Endothelial cell of umbilical vein (primary cell): ENCODE measurements around the gene STK16. TPM values are rescaled to one million over a fixed set of nuclear protein-coding genes. Genes with fewer than 3 reads are reported as not detected.

Source experiments
- BruUV-seq: library from RNA; stranded (reverse); fragments of 400-500 nt; replicated peaks from 2 replicates; lab custom pipeline; 2021; lab: Mats Ljungman, UMichigan
- CTCF ChIA-PET: fragments of 300-600, 350-600 bp; sonication (Branson Sonifier 250); formaldehyde crosslinking; loops from one replicate; lab custom pipeline; 2021; ENCODE audit warnings: antibody characterized with exemption, inconsistent platforms; lab: Charles Lee
- POLR2A ChIA-PET: fragments of 300-600, 350-600 bp; sonication (Branson Sonifier 250); formaldehyde crosslinking; loops from one replicate; lab custom pipeline; 2021; ENCODE audit warnings: antibody characterized with exemption, inconsistent platforms; lab: Charles Lee
- DNase-seq: peaks from one replicate; pipeline ENCODE4 v3.0.0-alpha.2; 2011; ENCODE audit warnings: low read depth, low spot score
- FAIRE-seq: peaks from 2 replicates; lab custom pipeline; 2011; peaks lifted over from hg19 to GRCh38; lab: Jason Lieb, UNC
- H2AFZ ChIP-seq: 2 replicates; pipeline ENCODE4 v1.6.0; 2012; ENCODE audit warnings: low read depth, low read length, control low read depth, inconsistent platforms
- H3K27ac ChIP-seq: 2 replicates; pipeline ENCODE4 v1.5.1; 2011; ENCODE audit warnings: low read depth, mild to moderate bottlenecking, control low read depth, low read length, moderate library complexity; ENCODE audit not compliant: insufficient read depth
- H3K27me3 ChIP-seq, 2 experiments: 2 replicates each; pipeline versions ENCODE4 v1.6.0 to v1.6.1; 2011; ENCODE audit warnings: low read length in 2 of 2, mixed read lengths in 1 of 2; ENCODE audit not compliant: control insufficient read depth in 2 of 2, insufficient read depth in 2 of 2
- H3K36me3 ChIP-seq, 2 experiments: 2 replicates in 1 of 2; 3 replicates in 1 of 2; pipeline ENCODE4 v1.5.1; 2011; ENCODE audit warnings: low read length in 2 of 2, mild to moderate bottlenecking in 1 of 2, moderate library complexity in 1 of 2; ENCODE audit not compliant: control insufficient read depth in 2 of 2, insufficient read depth in 2 of 2; ENCODE audit errors: extremely low read depth in 1 of 2
- H3K4me1 ChIP-seq: 3 replicates; pipeline ENCODE4 v1.5.1; 2011; ENCODE audit warnings: mild to moderate bottlenecking, low read length; ENCODE audit not compliant: control insufficient read depth, insufficient read depth; ENCODE audit errors: extremely low read depth
- H3K4me2 ChIP-seq: 2 replicates; pipeline ENCODE4 v1.6.1; 2011; ENCODE audit warnings: low read length, control low read depth, mixed read lengths; ENCODE audit not compliant: insufficient read depth
- H3K4me3 ChIP-seq, 3 experiments: fragments of 200-600 bp in 1 of 3; sonication (generic), shearing (Covaris generic) in 1 of 3; replicated peaks in 1 of 3; 2 replicates each; pipeline ENCODE4 v1.5.1; 2011 to 2016; ENCODE audit warnings: control low read depth in 3 of 3, low read length in 3 of 3, mild to moderate bottlenecking in 2 of 3, inconsistent platforms in 1 of 3, low read depth in 1 of 3, moderate library complexity in 1 of 3; ENCODE audit not compliant: insufficient read depth in 1 of 3
- H3K79me2 ChIP-seq: 2 replicates; pipeline ENCODE4 v1.6.0; 2012; ENCODE audit warnings: low read length, inconsistent platforms; ENCODE audit not compliant: control insufficient read depth, insufficient read depth
- H3K9ac ChIP-seq: replicated peaks from 2 replicates; pipeline ENCODE3; 2011; ENCODE audit warnings: low read length, control low read depth; ENCODE audit not compliant: insufficient read depth; ENCODE audit errors: extremely low read depth
- H3K9me1 ChIP-seq: replicated peaks from 3 replicates; pipeline ENCODE4 v1.6.0; 2011; ENCODE audit warnings: mild to moderate bottlenecking, low read length; ENCODE audit not compliant: control insufficient read depth, insufficient read depth; ENCODE audit errors: extremely low read depth
- H3K9me3 ChIP-seq: replicated peaks from 2 replicates; pipeline ENCODE4 v1.5.1; 2012; ENCODE audit warnings: low read length, inconsistent platforms; ENCODE audit not compliant: control insufficient read depth, insufficient read depth
- H4K20me1 ChIP-seq: replicated peaks from 2 replicates; pipeline ENCODE3; 2011; ENCODE audit warnings: mild to moderate bottlenecking, low read length; ENCODE audit not compliant: control insufficient read depth, insufficient read depth; ENCODE audit errors: extremely low read depth
- EZH2 ChIP-seq: IDR thresholded peaks from 2 replicates; pipeline ENCODE4 v1.6.1; 2012; ENCODE audit warnings: borderline replicate concordance, low read depth, mild to moderate bottlenecking, moderate library complexity, low read length, inconsistent platforms; ENCODE audit not compliant: severe bottlenecking
- FOS ChIP-seq: IDR thresholded peaks from 2 replicates; pipeline ENCODE4 v1.6.1; 2011; ENCODE audit warnings: mild to moderate bottlenecking, low read length, moderate library complexity, borderline replicate concordance; ENCODE audit not compliant: insufficient read depth
- GATA2 ChIP-seq: IDR thresholded peaks from 2 replicates; pipeline ENCODE4 v1.7.0; 2011; ENCODE audit warnings: low read depth, mild to moderate bottlenecking, moderate library complexity, mixed read lengths, low read length; ENCODE audit not compliant: insufficient read length, insufficient read depth
- JUN ChIP-seq: IDR thresholded peaks from 2 replicates; pipeline ENCODE4 v1.6.1; 2011; ENCODE audit warnings: borderline replicate concordance, low read depth; ENCODE audit not compliant: insufficient read length, insufficient read depth
- POLR2A ChIP-seq: IDR thresholded peaks from 2 replicates; pipeline ENCODE4 v1.6.1; 2012; ENCODE audit warnings: low read depth, mild to moderate bottlenecking, control low read depth, low read length
- POLR2AphosphoS5 ChIP-seq: IDR thresholded peaks from 2 replicates; pipeline ENCODE4 v1.6.1; 2012; ENCODE audit warnings: low read depth, mild to moderate bottlenecking, control low read depth, low read length, moderate library complexity; ENCODE audit not compliant: insufficient read depth
- dilution Hi-C: fragments of 300-500 bp; cut with MboI; formaldehyde crosslinking; loops from one replicate; pipeline ENCODE4 v1.15.0; 2019; ENCODE audit warnings: low sequenced_read_pairs; ENCODE audit not compliant: extremely low pct_ligation_motif_present
- intact Hi-C: fragments of 100-400 bp; cut with micrococcal nuclease; formaldehyde crosslinking; loops from one replicate; pipeline ENCODE4 v1.10.0; 2022
- polyA plus RNA-seq, 4 experiments: library from polyadenylated mRNA; depleted of rRNA in 3 of 4; stranded (reverse) in 3 of 4; unstranded in 1 of 4; fragments of >200 nt; gene quantifications; 2 replicates each; pipeline versions ENCODE4 v1.2.1 to v1.2.3, GENCODE V29; 2011 to 2012; ENCODE audit warnings: missing spikeins in 1 of 4
- total RNA-seq: library from RNA; stranded (reverse); gene quantifications from 2 replicates; pipeline ENCODE4 v1.2.3, GENCODE V29; 2021
- TF ChIP-seq, protein P1 (sequence below): IDR thresholded peaks from 2 replicates; pipeline ENCODE4 v1.6.1; 2011; ENCODE audit not compliant: insufficient read depth, insufficient read length
- TF ChIP-seq, protein P2 (sequence below), 2 donors: IDR thresholded peaks; 1 replicate in 1 of 2; 2 replicates in 1 of 2; pipeline ENCODE4 v1.5.1; 2011; ENCODE audit warnings: low read length in 2 of 2, mild to moderate bottlenecking in 2 of 2, moderate library complexity in 2 of 2, control low read depth in 1 of 2, inconsistent platforms in 1 of 2, low read depth in 1 of 2; ENCODE audit not compliant: insufficient read depth in 1 of 2; ENCODE audit errors: extremely low read depth in 1 of 2

STK16 gene
- total and polyA plus RNA-seq, 2 donors (not counting 3 experiments of a cell fraction or from before 2014, with no cell fraction given): 18.8 to 63.2 TPM

DNA sequence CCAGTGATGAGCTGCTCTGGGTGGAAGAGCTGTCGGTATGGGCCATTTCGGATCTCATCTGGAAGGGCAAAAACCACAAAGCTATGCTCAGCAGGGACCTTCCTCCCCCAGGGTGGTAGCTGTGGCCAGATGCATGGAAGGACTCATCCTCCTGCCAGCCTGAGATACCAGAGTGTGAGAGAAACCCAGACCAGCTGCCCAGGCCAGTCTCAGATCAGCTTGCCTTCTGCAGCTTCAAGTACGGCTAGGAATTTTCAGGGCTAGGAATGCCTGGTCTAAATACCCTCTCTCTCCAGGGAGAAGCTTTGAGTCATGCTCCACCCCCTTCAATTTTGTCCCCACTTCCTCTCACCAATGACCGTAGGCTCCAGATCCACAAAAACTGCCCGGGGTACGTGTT lies 6.4 kb downstream of the STK16 start:
- FAIRE-seq (no peak), DNase-seq (no peak)
- BruUV-seq: no TSS peak
- H3K27ac ChIP-seq: no peak overlapping the region
- H3K36me3 ChIP-seq: peaks cover 2% of the 10 kb centered on the region in 2 experiments
- H3K9ac ChIP-seq: no peak overlapping the region
- CTCF ChIA-PET: interaction anchor here (1.2 to 2.5 kb wide), 3 partner anchors 26 to 43 kb away, joined by 3 to 14 read pairs (median 7); partner anchors contain the start of gene DNAJB2
- dilution Hi-C loops (no loop called here), intact Hi-C loops (loop anchor here (2.0 kb wide), 2 partner anchors 33 to 43 kb away; partner anchors contain the start of gene ABCB6)
- no peak overlapping the region for H3K4me3 ChIP-seq
- H4K20me1 ChIP-seq: no peaks in the 10 kb centered on the region
- no peaks in the 10 kb centered on the region for H3K9me1 ChIP-seq
- peaks cover 15 to 16% of the 10 kb centered on the region in 2 experiments for H3K27me3 ChIP-seq
- TF ChIP-seq POLR2AphosphoS5 (no peak), POLR2A (no peak), GATA2 (no peak), JUN (no peak), FOS (no peak), EZH2 (no peak)
- TF ChIP-seq, protein P1, sequence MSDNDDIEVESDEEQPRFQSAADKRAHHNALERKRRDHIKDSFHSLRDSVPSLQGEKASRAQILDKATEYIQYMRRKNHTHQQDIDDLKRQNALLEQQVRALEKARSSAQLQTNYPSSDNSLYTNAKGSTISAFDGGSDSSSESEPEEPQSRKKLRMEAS: no peak
- TF ChIP-seq, protein P2, sequence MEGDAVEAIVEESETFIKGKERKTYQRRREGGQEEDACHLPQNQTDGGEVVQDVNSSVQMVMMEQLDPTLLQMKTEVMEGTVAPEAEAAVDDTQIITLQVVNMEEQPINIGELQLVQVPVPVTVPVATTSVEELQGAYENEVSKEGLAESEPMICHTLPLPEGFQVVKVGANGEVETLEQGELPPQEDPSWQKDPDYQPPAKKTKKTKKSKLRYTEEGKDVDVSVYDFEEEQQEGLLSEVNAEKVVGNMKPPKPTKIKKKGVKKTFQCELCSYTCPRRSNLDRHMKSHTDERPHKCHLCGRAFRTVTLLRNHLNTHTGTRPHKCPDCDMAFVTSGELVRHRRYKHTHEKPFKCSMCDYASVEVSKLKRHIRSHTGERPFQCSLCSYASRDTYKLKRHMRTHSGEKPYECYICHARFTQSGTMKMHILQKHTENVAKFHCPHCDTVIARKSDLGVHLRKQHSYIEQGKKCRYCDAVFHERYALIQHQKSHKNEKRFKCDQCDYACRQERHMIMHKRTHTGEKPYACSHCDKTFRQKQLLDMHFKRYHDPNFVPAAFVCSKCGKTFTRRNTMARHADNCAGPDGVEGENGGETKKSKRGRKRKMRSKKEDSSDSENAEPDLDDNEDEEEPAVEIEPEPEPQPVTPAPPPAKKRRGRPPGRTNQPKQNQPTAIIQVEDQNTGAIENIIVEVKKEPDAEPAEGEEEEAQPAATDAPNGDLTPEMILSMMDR (IDR thresholded peaks at IDR 0.05; ENCODE audit: extremely low read depth in 1 of 2, insufficient read depth in 1 of 2, low read depth in 1 of 2, low read length in 2 of 2): no peak
- H3K9me3 ChIP-seq: no peaks in the 10 kb centered on the region
- POLR2A ChIA-PET: interaction anchor here (1.1 kb wide), 1 partner anchor 27 kb away, joined by 4 read pairs; the partner anchor contains the start of gene DNAJB2
- H3K4me1 ChIP-seq: peaks cover 39% of the 10 kb centered on the region
- H3K79me2 ChIP-seq: peaks cover 2% of the 10 kb centered on the region
- H3K4me2 ChIP-seq: no peak overlapping the region
- H2AFZ ChIP-seq: no peak overlapping the region
